ENCODE results near the gene UGT1A1.
"Not testable (repeated sequence)": the region's sequence is repeated elsewhere in the genome, so short reads cannot be mapped to it uniquely, and the experiment has no call there.

The UGT1A1 gene

DNA sequence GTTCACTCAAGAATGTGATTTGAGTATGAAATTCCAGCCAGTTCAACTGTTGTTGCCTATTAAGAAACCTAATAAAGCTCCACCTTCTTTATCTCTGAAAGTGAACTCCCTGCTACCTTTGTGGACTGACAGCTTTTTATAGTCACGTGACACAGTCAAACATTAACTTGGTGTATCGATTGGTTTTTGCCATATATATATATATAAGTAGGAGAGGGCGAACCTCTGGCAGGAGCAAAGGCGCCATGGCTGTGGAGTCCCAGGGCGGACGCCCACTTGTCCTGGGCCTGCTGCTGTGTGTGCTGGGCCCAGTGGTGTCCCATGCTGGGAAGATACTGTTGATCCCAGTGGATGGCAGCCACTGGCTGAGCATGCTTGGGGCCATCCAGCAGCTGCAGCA lies at the start of gene UGT1A1:
TSS of gene UGT1A1 (plus strand) at position 228 of the 400 bp plus-strand sequence. CDS start at position 246, 18 bp downstream.
- no peak for DNase-seq

GRCh38 chr2:233711312-233712008 lies 48.6 kb upstream of the UGT1A1 start:
- peak; percentile 43 to 63 for DNase-seq

DNA sequence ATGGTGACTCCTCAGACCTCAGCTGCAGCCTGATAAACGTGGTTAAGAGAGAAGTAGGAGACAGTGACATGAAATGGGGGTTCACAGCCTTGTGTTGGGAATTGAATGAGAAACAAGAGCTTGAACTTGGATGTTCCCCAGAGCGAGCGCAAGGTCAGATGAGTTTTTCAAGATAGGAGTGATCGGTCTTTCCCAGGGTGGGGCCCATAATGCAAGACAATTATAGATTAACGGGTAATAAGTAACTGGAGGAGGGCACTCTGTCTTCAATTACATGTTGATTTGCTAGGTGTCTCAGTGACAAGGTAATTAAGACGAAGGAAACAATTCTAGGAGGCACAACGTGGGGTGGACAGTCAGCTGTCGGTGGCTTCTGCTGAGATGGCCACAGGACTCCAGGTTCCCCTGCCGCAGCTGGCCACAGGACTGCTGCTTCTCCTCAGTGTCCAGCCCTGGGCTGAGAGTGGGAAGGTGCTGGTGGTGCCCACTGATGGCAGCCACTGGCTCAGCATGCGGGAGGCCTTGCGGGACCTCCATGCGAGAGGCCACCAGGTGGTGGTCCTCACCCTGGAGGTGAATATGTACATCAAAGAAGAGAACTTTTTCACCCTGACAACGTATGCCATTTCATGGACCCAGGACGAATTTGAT lies 47.3 kb upstream of the UGT1A1 start, which contains the start of gene UGT1A5:
TSS of gene UGT1A5 (plus strand) at position 297 of the 651 bp plus-strand sequence. CDS start at position 382, 85 bp downstream.
- no peak for DNase-seq

GRCh38 chr2:233713262-233713615 lies 46.8 kb upstream of the UGT1A1 start:
- no peak for DNase-seq

DNA sequence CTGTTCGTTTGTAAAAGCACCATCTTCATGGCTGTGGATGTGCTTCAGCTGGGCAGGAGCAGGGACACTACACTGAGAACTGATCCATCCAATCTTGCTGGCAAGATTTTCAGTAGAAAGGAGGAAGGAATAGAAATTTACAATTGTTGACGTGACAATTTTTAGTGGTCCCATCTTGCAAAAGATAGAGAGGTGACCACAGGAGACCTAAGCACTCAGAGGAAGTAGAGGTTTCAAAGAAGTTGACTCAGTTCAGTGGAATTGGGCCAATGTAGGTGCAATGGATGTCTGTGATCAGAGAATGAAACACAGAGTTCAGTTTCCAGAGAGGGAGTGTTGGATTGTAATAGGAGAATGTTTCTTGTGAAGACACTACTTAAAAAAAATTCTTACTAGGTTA lies 45.9 kb upstream of the UGT1A1 start:
- DNase-seq = no peak

DNA sequence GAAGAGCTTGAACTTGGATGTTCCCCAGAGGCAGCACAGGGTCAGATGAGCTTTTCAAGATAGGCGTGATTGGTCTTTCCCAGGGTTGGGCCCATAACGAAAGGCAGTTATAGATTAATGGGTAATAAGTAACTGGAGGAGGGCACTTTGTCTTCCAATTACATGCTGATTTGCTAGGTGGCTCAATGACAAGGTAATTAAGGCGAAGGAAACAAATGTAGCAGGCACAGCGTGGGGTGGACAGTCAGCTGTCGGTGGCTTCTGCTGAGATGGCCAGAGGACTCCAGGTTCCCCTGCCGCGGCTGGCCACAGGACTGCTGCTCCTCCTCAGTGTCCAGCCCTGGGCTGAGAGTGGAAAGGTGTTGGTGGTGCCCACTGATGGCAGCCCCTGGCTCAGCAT lies 41.5 kb upstream of the UGT1A1 start, which contains the start of gene UGT1A4:
TSS of gene UGT1A4 (plus strand) at position 185 of the 400 bp plus-strand sequence. CDS start at position 270, 85 bp downstream.
- no peak for DNase-seq

GRCh38 chr2:233728723-233729301 lies 31.3 kb upstream of the UGT1A1 start, which contains the start of gene UGT1A3:
Gene UGT1A3 (plus strand): TSS chr2:233729042. CDS start chr2:233729127, 85 bp downstream.
- DNase-seq = no peak

DNA sequence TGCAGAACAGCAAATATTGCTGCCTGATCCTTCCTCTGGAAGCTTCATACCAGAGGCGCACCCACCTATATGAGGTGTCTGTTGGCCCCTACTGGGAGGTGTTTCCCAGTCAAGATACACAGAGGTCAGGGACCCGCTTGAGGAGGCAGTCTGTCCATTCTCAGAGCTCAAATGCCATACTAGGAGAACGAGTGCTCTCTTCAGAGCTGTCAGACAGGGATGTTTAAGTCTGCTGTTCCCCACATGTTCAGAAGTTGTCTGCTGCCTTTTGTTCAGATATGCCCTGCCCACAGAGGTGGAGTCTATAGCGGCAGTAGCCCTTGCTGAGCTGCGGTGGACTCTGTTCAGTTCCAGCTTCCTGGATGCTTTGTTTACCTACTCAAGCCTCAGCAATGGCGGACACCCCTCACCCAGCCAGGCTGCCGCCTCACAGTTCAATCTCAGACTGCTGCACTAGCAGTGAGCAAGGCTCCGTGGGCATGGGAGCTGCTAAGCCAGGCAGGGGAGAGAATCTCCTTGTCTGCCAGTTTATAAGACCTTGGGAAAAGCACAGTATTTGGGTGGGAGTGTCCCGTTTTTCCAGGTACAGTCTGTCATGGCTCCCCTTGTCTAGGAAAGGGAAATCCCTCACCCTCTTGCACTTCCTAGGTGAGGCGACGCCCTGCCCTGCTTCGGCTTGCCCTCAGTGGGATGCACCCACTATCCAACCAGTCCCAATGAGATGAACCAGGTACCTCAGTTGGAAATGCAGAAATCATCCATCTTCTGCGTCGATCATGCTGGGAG lies 23.0 kb upstream of the UGT1A1 start:
- DNase-seq = not testable (repeated sequence)

DNA sequence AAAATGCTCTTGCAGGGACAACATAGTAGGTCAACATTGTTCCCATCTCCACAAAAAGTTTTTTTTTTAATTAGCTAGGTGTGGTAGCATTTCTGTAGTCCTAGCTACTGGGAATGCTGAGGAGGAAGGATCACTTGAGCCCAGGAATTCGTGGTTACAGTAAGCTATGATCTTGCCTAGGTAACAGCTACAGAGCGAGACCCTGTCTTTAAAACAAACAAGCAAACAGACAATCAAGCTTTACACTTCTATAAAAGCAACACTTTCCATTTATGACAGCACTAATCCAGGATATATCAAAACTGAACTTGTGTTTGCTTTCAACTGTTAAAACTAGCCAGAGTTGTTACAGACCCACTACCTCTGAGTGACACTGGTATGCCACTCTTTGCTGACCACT lies 19.2 kb upstream of the UGT1A1 start:
- no peak for DNase-seq

DNA sequence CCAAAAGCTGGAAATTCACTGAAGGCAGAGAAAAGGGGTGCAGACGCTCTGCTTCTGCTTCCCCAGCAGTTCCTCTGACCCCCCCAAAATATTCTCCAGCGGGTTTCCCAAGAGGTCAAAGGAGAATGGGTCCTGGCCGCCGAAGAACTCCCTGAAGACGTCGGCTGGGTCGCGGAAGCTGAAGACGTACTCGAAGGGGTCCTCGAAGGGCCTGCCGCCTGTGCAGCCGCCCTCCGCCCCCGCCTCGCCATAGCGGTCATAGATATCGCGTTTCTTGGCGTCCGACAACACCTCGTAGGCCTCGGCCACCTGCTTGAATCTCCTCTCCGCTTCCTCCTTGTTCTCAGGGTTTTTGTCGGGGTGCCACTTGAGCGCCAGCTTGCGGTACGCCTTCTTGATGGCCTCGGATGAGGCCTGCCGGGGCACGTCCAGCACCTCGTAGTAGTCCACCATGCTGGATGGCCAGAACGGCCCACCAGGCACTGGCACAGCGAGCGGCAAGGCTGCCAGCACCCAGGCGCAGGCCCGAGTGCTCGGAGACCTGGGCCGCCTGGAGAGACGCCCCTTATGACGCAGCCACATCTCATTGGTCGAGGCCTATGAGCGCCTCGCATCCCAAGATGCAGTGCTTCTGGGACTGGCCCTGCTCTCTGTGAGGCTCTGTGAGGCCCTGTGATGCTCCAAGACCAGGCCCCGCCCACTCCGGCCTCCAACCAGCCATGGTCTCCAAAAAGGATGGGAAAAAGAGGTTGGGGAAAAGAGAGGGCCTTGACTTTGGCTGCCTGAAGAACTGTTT lies 16.4 kb upstream of the UGT1A1 start:
- DNase-seq = no peak

DNA sequence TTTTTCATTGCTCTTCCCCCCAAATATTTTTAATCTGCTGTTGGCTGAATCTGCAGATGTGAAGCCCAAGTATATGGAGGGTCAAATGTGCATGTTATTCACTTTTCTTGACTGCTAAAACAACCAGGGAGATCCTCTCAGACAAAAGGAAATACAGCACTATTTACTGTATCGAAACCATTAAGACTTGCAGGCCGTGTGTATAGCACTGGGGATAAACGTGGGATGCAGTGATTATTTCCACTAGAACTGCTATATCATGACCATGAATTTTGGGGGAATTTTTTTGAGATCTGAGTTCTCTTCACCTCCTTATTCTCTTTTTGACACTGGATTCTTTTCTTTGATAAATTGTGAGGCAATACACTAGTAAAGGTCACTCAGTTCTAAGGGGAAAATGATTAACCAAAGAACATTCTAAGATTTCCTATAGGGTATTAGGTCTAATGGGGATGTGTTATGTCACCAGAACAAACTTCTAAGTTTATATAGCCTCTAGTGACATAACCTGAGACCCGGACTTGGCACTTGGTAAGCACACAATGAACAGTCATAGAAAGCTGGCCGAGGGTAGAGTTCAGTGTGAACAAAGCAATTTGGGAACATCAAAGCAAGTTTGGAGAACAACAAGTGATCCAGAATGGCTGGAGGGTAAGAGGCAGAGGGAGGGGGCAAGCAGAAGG lies 14.9 kb upstream of the UGT1A1 start:
- no peak for DNase-seq

- not testable (repeated sequence) for DNase-seq
Observed at GRCh38 chr2:233745838-233746237, 14.2 kb upstream of the UGT1A1 start.

DNA sequence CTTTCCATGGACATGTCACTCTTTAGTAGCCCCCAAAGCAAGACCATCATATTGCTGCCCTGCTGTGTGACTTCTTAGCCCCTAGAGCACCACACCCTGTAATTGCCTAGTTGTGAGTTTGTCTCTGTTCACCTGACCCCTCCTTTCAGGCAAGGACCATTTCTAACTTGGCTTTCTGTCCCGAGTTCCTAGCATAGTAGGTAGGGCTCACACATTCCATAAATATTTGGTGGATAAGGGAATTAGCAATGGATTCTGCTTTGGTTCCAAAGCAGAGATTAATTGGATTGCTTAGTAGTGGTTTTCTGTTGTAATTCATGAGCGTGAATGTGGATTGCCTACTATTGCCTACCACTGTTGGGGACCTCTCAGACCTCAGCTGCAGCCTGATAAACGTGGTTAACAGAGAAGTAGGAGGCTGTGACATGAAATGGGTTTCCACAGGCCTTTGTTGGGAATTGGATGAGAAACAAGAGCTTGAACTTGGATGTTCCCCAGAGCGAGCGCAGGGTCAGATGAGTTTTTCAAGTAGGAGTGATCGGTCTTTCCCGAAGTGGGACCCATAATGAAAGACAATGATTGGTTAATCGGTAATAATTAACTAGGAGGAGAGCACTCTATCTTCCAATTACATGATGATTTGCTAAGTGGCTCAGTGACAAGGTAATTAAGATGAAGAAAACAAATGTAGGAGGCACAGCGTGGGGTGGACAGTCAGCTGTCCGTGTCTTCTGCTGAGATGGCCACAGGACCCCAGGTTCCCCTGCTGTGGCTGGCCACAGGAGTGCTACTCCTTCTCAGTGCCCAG lies 13.4 kb upstream of the UGT1A1 start:
- DNase-seq = no peak

DNA sequence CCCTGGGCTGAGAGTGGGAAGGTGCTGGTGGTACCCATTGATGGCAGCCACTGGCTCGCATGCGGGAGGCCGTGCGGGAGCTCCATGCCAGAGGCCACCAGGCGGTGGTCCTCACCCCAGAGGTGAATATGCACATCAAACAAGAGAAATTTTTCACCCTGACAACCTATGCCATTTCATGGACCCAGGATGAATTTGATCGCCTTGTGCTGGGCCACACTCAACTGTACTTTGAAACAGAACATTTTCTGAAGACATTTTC lies 12.9 kb upstream of the UGT1A1 start:
- no peak for DNase-seq

DNA sequence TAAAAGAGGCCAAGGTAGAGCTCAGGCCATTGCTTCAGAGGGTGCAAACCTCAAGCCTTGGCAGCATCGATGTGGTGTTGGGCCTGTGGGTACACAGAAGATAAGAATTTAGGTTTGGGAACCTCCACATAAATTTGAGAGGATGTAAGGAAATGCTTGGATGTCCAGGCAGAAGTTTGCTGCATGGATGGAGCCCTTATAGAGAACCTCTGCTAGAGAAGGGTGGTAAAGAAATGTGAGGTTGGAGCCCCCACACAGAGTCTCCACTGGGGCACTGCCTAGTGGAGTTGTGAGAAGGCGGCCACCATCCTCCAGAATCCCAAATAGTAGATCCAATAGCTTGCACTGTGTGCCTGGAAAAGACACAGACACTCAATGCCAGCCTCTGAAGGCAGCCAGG lies 9.4 kb upstream of the UGT1A1 start:
- DNase-seq = not testable (repeated sequence)

GRCh38 chr2:233751212-233752009 lies 8.7 kb upstream of the UGT1A1 start:
- DNase-seq = not testable (repeated sequence)

DNA sequence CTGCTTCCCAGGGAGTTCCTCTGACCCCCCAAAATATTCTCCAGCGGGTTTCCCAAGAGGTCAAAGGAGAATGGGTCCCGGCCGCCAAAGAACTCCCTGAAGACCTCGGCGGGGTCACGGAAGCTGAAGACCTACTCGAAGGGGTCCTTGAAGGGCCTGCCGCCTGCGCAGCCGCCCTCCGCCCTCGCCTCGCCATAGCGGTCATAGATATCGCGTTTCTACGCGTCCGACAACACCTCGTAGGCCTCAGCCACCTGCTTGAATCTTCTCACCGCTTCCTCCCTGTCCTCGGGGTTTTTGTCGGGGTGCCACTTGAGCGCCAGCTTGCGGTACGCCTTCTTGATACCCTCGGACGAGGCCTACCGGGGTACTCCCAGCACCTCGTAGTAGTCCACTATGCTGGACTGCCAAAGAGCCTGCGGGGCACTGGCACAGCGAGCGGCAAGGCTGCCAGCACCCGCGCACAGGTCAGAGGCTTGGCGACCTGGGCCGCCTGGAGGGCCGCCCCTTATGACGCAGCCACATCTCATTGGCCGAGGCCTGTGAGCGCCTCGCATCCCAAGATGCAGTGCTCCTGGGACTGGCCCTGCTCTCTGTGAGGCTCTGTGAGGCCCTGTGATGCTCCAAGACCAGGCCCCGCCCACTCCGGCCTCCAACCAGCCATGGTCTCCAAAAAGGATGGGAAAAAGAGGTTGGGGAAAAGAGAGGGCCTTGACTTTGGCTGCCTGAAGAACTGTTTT lies 5.0 kb upstream of the UGT1A1 start:
- no peak for DNase-seq

GRCh38 chr2:233756429-233757081 lies 3.5 kb upstream of the UGT1A1 start:
- no peak for DNase-seq

DNA sequence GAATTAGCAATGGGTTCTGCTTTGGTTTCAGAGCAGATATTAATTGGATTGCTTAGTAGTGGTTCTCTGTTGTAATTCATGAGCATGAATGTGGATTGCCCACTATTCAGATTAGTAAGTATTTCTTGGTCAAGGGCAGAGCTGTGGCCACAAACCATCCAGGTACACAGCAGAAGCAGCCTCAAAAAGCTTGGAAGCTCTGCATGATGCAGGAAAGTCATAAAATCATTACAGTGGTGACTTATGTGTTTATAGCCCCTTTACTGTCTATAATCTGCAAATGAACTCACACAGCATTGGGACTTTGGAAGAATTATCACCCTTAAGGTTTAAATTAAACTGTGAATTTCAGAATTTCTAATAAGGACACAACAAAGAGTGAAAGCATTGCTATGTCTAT lies 1.9 kb upstream of the UGT1A1 start:
- no peak for DNase-seq

Measured in SHP77 (cell line).